Lower leg skin (tissue), 3 donors: ENCODE data around the gene CLMP.

ENCODE experiments used
- POLR2A ChIP-seq, 2 donors: fragments of 450-650 bp; IDR thresholded peaks; one replicate each; pipeline ENCODE4 v1.6.1; 2016 to 2017; ENCODE audit warnings: antibody characterized with exemption in 2 of 2, mild to moderate bottlenecking in 1 of 2, moderate library complexity in 1 of 2
- TF ChIP-seq, protein P1 (sequence below), 3 donors: fragments of 450-650 bp; IDR thresholded peaks; one replicate each; pipeline ENCODE4 v1.5.1; 2016; ENCODE audit warnings: antibody characterized with exemption in 3 of 3, mild to moderate bottlenecking in 3 of 3, moderate library complexity in 2 of 3

- TF ChIP-seq, protein P1, sequence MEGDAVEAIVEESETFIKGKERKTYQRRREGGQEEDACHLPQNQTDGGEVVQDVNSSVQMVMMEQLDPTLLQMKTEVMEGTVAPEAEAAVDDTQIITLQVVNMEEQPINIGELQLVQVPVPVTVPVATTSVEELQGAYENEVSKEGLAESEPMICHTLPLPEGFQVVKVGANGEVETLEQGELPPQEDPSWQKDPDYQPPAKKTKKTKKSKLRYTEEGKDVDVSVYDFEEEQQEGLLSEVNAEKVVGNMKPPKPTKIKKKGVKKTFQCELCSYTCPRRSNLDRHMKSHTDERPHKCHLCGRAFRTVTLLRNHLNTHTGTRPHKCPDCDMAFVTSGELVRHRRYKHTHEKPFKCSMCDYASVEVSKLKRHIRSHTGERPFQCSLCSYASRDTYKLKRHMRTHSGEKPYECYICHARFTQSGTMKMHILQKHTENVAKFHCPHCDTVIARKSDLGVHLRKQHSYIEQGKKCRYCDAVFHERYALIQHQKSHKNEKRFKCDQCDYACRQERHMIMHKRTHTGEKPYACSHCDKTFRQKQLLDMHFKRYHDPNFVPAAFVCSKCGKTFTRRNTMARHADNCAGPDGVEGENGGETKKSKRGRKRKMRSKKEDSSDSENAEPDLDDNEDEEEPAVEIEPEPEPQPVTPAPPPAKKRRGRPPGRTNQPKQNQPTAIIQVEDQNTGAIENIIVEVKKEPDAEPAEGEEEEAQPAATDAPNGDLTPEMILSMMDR (IDR thresholded peaks at IDR 0.05) = no peak
- TF ChIP-seq POLR2A (IDR thresholded peaks at IDR 0.05) = no peak
Observed at GRCh38 chr11:123047266-123047946, 147.6 kb downstream of the CLMP start.
